H1 (cell line): ENCODE results near the gene NUP43. TPM values are rescaled to one million over a fixed set of nuclear protein-coding genes. Genes with fewer than 3 reads are reported as not detected.

Experiments used
- CTCF ChIA-PET: fragments of 300-600 bp; sonication (Branson Sonifier 250); formaldehyde crosslinking; loops from one replicate; lab custom pipeline; 2021; ENCODE audit not compliant: partially characterized antibody; lab: Charles Lee
- POLR2A ChIA-PET: fragments of 300-600 bp; sonication (Branson Sonifier 250); formaldehyde crosslinking; loops from one replicate; lab custom pipeline; 2021; ENCODE audit warnings: inconsistent platforms; ENCODE audit not compliant: partially characterized antibody; lab: Charles Lee
- DNase-seq, 2 experiments: peaks; one replicate each; pipeline versions ENCODE4 v3.0.0 to v3.0.0-alpha.2; 2010 to 2022; ENCODE audit warnings: low spot score in 2 of 2, low read depth in 1 of 2, mixed read lengths in 1 of 2
- FAIRE-seq: peaks from 2 replicates; lab custom pipeline; 2011; peaks lifted over from hg19 to GRCh38; lab: Jason Lieb, UNC
- H2AFZ ChIP-seq: 2 replicates; pipeline ENCODE4 v1.8.1; 2012; ENCODE audit warnings: low read length, inconsistent platforms
- H2AK5ac ChIP-seq: 2 replicates; pipeline ENCODE4 v1.6.1; 2013; ENCODE audit warnings: low read depth, low read length
- H2BK120ac ChIP-seq: replicated peaks from 2 replicates; pipeline ENCODE3; 2013; ENCODE audit warnings: low read depth, low read length, inconsistent platforms
- H2BK12ac ChIP-seq: 2 replicates; pipeline ENCODE4 v1.6.1; 2013; ENCODE audit warnings: low read depth, low read length
- H2BK15ac ChIP-seq: 2 replicates; pipeline ENCODE4 v1.6.1; 2013; ENCODE audit warnings: low read length
- H2BK20ac ChIP-seq: 2 replicates; pipeline ENCODE4 v1.6.1; 2013; ENCODE audit warnings: low read length
- H2BK5ac ChIP-seq: 2 replicates; pipeline ENCODE4 v1.6.1; 2013; ENCODE audit warnings: low read depth, low read length
- H3K14ac ChIP-seq: 2 replicates; pipeline ENCODE4 v1.6.1; 2013; ENCODE audit warnings: inconsistent platforms; ENCODE audit not compliant: insufficient read length
- H3K18ac ChIP-seq: 2 replicates; pipeline ENCODE4 v1.6.1; 2013; ENCODE audit warnings: low read length; ENCODE audit errors: extremely low read depth
- H3K23ac ChIP-seq: 2 replicates; pipeline ENCODE4 v1.6.1; 2013; ENCODE audit warnings: inconsistent platforms; ENCODE audit not compliant: insufficient read length
- H3K23me2 ChIP-seq: 2 replicates; pipeline ENCODE4 v1.6.1; 2013; ENCODE audit warnings: low read depth, low read length
- H3K27ac ChIP-seq: 2 replicates; pipeline ENCODE4 v1.6.1; 2011; ENCODE audit warnings: low read depth, low read length, inconsistent platforms
- H3K27me3 ChIP-seq, 4 experiments: replicated peaks in 1 of 4; 1 replicate in 1 of 4; 2 replicates in 3 of 4; pipeline versions ENCODE4 v1.6.1 to v1.8.1; 2011 to 2013; ENCODE audit warnings: low read length in 3 of 4, mild to moderate bottlenecking in 3 of 4, inconsistent platforms in 2 of 4, mixed read lengths in 2 of 4, moderate library complexity in 1 of 4; ENCODE audit not compliant: control insufficient read depth in 3 of 4, insufficient read depth in 3 of 4; ENCODE audit errors: extremely low read depth in 1 of 4
- H3K36me3 ChIP-seq, 4 experiments: 2 replicates each; pipeline versions ENCODE4 v1.6.1 to v1.8.1; 2011 to 2013; ENCODE audit warnings: mild to moderate bottlenecking in 4 of 4, low read length in 3 of 4, moderate library complexity in 2 of 4, control low read depth in 1 of 4, inconsistent platforms in 1 of 4; ENCODE audit not compliant: insufficient read depth in 4 of 4, control insufficient read depth in 2 of 4
- H3K4ac ChIP-seq: replicated peaks from 2 replicates; pipeline ENCODE3; 2013; ENCODE audit warnings: low read length, low read depth, mixed read lengths, inconsistent platforms; ENCODE audit not compliant: insufficient read length
- H3K4me1 ChIP-seq, 4 experiments: replicated peaks in 1 of 4; 1 replicate in 1 of 4; 2 replicates in 3 of 4; pipeline versions ENCODE4 v1.6.1 to v1.8.1; 2011 to 2013; ENCODE audit warnings: low read length in 3 of 4, inconsistent platforms in 2 of 4, mixed read lengths in 1 of 4; ENCODE audit not compliant: insufficient read depth in 4 of 4, control insufficient read depth in 3 of 4
- H3K4me2 ChIP-seq, 2 experiments: 2 replicates each; pipeline versions ENCODE4 v1.6.1 to v1.8.1; 2011 to 2013; ENCODE audit warnings: low read depth in 2 of 2, low read length in 2 of 2, control low read depth in 1 of 2, inconsistent platforms in 1 of 2, mild to moderate bottlenecking in 1 of 2; ENCODE audit not compliant: insufficient read depth in 1 of 2
- H3K4me3 ChIP-seq, 4 experiments: fragments of 200-600, 300-600 bp in 1 of 4; sonication (generic), shearing (Covaris generic), sonication (Bioruptor Twin) in 1 of 4; 2 replicates each; pipeline versions ENCODE4 v1.5.1 to v1.8.1; 2011 to 2016; ENCODE audit warnings: low read length in 4 of 4, low read depth in 3 of 4, control low read depth in 2 of 4, inconsistent platforms in 2 of 4, mild to moderate bottlenecking in 2 of 4, mixed read lengths in 1 of 4, moderate library complexity in 1 of 4; ENCODE audit not compliant: insufficient read depth in 2 of 4; ENCODE audit errors: extremely low read depth in 1 of 4
- H3K56ac ChIP-seq: replicated peaks from 2 replicates; pipeline ENCODE3; 2013; ENCODE audit warnings: low read depth, mild to moderate bottlenecking, mixed read lengths, low read length, inconsistent platforms; ENCODE audit not compliant: insufficient read length
- H3K79me1 ChIP-seq: 2 replicates; pipeline ENCODE4 v1.6.1; 2013; ENCODE audit warnings: low read depth, low read length, control low read depth
- H3K79me2 ChIP-seq, 2 experiments: 2 replicates each; pipeline versions ENCODE4 v1.6.1 to v1.8.1; 2012 to 2013; ENCODE audit warnings: low read length in 2 of 2, mild to moderate bottlenecking in 2 of 2, inconsistent platforms in 1 of 2; ENCODE audit not compliant: insufficient read depth in 2 of 2, control insufficient read depth in 1 of 2
- H3K9ac ChIP-seq, 4 experiments: replicated peaks in 1 of 4; 1 replicate in 1 of 4; 2 replicates in 3 of 4; pipeline versions ENCODE4 v1.6.1 to v1.8.1; 2011 to 2013; ENCODE audit warnings: low read depth in 3 of 4, low read length in 3 of 4, control low read depth in 2 of 4, mild to moderate bottlenecking in 2 of 4, moderate library complexity in 2 of 4, inconsistent platforms in 1 of 4; ENCODE audit errors: extremely low read depth in 1 of 4
- H3K9me3 ChIP-seq, 2 experiments: 2 replicates each; pipeline versions ENCODE4 v1.6.1 to v1.8.1; 2012 to 2013; ENCODE audit warnings: mild to moderate bottlenecking in 2 of 2, moderate library complexity in 2 of 2, control low read depth in 1 of 2, inconsistent platforms in 1 of 2, low read depth in 1 of 2, low read length in 1 of 2, mixed read lengths in 1 of 2; ENCODE audit not compliant: insufficient read depth in 2 of 2
- H4K20me1 ChIP-seq, 2 experiments: replicated peaks in 1 of 2; 2 replicates each; pipeline versions ENCODE3 to v1.8.1; 2011 to 2013; ENCODE audit warnings: inconsistent platforms in 2 of 2, low read length in 2 of 2, mild to moderate bottlenecking in 1 of 2; ENCODE audit not compliant: insufficient read depth in 2 of 2, control insufficient read depth in 1 of 2
- H4K5ac ChIP-seq: 2 replicates; pipeline ENCODE4 v1.6.1; 2013; ENCODE audit warnings: low read length, low read depth, mixed read lengths, inconsistent platforms; ENCODE audit not compliant: insufficient read length
- H4K8ac ChIP-seq: 2 replicates; pipeline ENCODE4 v1.8.0; 2013; ENCODE audit warnings: mild to moderate bottlenecking, moderate library complexity, low read length, inconsistent platforms; ENCODE audit not compliant: insufficient read depth; ENCODE audit errors: extremely low read depth
- H4K91ac ChIP-seq: replicated peaks from 2 replicates; pipeline ENCODE3; 2013; ENCODE audit warnings: low read length, mixed read lengths, inconsistent platforms; ENCODE audit not compliant: insufficient read length
- ASH2L ChIP-seq: fragments of 200-600, 300-600 bp; sonication (generic); IDR thresholded peaks from one replicate; pipeline ENCODE4 v1.7.1; 2017; ENCODE audit warnings: low read length
- ATF3 ChIP-seq: IDR thresholded peaks from 2 replicates; pipeline ENCODE4 v1.6.1; 2011; ENCODE audit warnings: low read depth, mild to moderate bottlenecking, low read length; ENCODE audit not compliant: insufficient read depth
- CEBPB ChIP-seq: IDR thresholded peaks from 2 replicates; pipeline ENCODE4 v1.6.1; 2012; ENCODE audit warnings: low read depth, low read length
- CREB1 ChIP-seq: IDR thresholded peaks from 2 replicates; pipeline ENCODE4 v1.6.1; 2012; ENCODE audit warnings: inconsistent platforms
- E2F6 ChIP-seq: IDR thresholded peaks from 2 replicates; pipeline ENCODE4 v1.6.1; 2012; ENCODE audit warnings: inconsistent platforms
- HDAC2 ChIP-seq, 2 experiments: fragments of 300-600 bp in 1 of 2; sonication (generic) in 1 of 2; IDR thresholded peaks; 2 replicates each; pipeline ENCODE4 v1.6.1; 2011 to 2012; ENCODE audit warnings: low read depth in 2 of 2, low read length in 2 of 2, mild to moderate bottlenecking in 2 of 2, moderate library complexity in 2 of 2, borderline replicate concordance in 1 of 2, inconsistent platforms in 1 of 2
- PHF8 ChIP-seq: fragments of 200-600 bp; sonication (generic); conservative IDR thresholded peaks from 2 replicates; pipeline ENCODE4 v1.7.1; 2012; ENCODE audit warnings: low read depth, mild to moderate bottlenecking, inconsistent platforms, low read length, moderate library complexity
- POLR2A ChIP-seq, 2 experiments: IDR thresholded peaks; 1 replicate in 1 of 2; 2 replicates in 1 of 2; pipeline ENCODE4 v1.6.1; 2011; ENCODE audit warnings: low read depth in 2 of 2, low read length in 2 of 2, mild to moderate bottlenecking in 2 of 2; ENCODE audit errors: control extremely low read depth in 1 of 2
- RNF2 ChIP-seq: fragments of 200-900, 300-1000 bp; sonication (generic); IDR thresholded peaks from 2 replicates; pipeline ENCODE4 v1.7.1; 2016; ENCODE audit warnings: borderline replicate concordance, low read depth, mild to moderate bottlenecking, antibody characterized with exemption, low read length; ENCODE audit not compliant: poor library complexity, severe bottlenecking; ENCODE audit errors: missing control alignments
- YY1 ChIP-seq: IDR thresholded peaks from 2 replicates; pipeline ENCODE4 v1.6.1; 2011; ENCODE audit warnings: low read depth, mild to moderate bottlenecking, low read length
- WGBS, 2 experiments: shearing (Covaris generic) in 1 of 2; methylation state at CpG; one replicate each; pipeline versions ENCODE4 v1.1.6 to v1.1.7; 2013 to 2015; ENCODE audit warnings: low lambda C conversion rate in 2 of 2, mixed read lengths in 2 of 2, inconsistent platforms in 1 of 2, low coverage in 1 of 2, missing lambda C conversion rate in 1 of 2; ENCODE audit not compliant: insufficient replicate concordance in 2 of 2, insufficient coverage in 1 of 2, insufficient read length in 1 of 2; ENCODE audit errors: extremely low coverage in 1 of 2, missing lambda C conversion rate in 1 of 2; 5-methylcytosine and 5-hydroxymethylcytosine counted together
- polyA plus RNA-seq, 7 experiments: library from polyadenylated mRNA; depleted of rRNA in 3 of 7; stranded (reverse) in 5 of 7; unstranded in 2 of 7; fragments of >200 nt in 5 of 7; fragments of 200-250 nt in 2 of 7; gene quantifications; 1 replicate in 5 of 7; 2 replicates in 1 of 7; 4 replicates in 1 of 7; pipeline versions ENCODE4 v1.2.1 to v1.2.3, GENCODE V29; 2011 to 2013; ENCODE audit warnings: missing spikeins in 2 of 7, mixed read lengths in 2 of 7
- total RNA-seq: library from RNA; stranded (reverse); fragmentation: NEBNext Ultra II Directional; extraction: Animal tissue kit (Norgen Biotek cat#: 25700); gene quantifications from 2 replicates; pipeline ENCODE4 v1.2.1, GENCODE V29; 2021

NUP43 gene
- total and polyA plus RNA-seq, 2 of the 8 experiments (the other 6 are each of a cell fraction or from before 2014, with no cell fraction given), result 25.2 to 83.4 TPM

GRCh38 chr6:149749594-149750135, 3.3 kb upstream of the NUP43 start, which contains the start of gene PCMT1:
Gene PCMT1, plus strand, starts transcription at chr6:149749741. Its CDS starts 161 bp downstream, at chr6:149749902.
- peaks cover 0 to 3% (median 0%) of the 10 kb centered on the region in 4 experiments; a peak in 1 of 7 replicates for H3K4me1 ChIP-seq
- H3K9ac ChIP-seq, result peak within 1 kb of the TSS; percentile 71 to 88 (median 75)
- peaks cover 2 to 5% of the 10 kb centered on the region in 2 experiments for H4K20me1 ChIP-seq
- H2AFZ ChIP-seq, result peak within 1 kb of the TSS; percentile 89
- H3K27ac ChIP-seq, result peak within 1 kb of the TSS; percentile 73; the same call in 1 of the 2 replicates
- H3K4me3 ChIP-seq, result peak within 1 kb of the TSS; percentile 71 to 93 (median 84)
- no peak for FAIRE-seq
- H2BK20ac ChIP-seq, result no peak within 1 kb of the TSS
- no peak within 1 kb of the TSS for H3K23ac ChIP-seq
- peak within 1 kb of the TSS; percentile 87; the same call in 1 of the 2 replicates for H2BK12ac ChIP-seq
- peak within 1 kb of the TSS; percentile 46 for H3K4ac ChIP-seq
- H3K79me1 ChIP-seq, result no peaks in the 10 kb centered on the region
- no peaks in the 10 kb centered on the region for H3K9me3 ChIP-seq
- H4K5ac ChIP-seq, result peak within 1 kb of the TSS; percentile 76
- 0 out of 2 replicates have a peak within 1 kb of the TSS, but pooled peaks have one; percentile 61 for H2BK15ac ChIP-seq
- DNase-seq, result peak; percentile 73 to 93
- CTCF ChIA-PET, result interaction anchor here (0.6 to 1.0 kb wide), 2 partner anchors 10 to 20 kb away, joined by 3 read pairs; no protein-coding TSS in a partner anchor
- 0 out of 2 replicates have a peak within 1 kb of the TSS, but pooled peaks have one; percentile 65 for H2AK5ac ChIP-seq
- peak within 1 kb of the TSS; percentile 75 to 83 for H3K4me2 ChIP-seq
- peak within 1 kb of the TSS; percentile 91 for H4K91ac ChIP-seq
- POLR2A ChIA-PET, result interaction anchor here (0.9 to 1.8 kb wide), 6 partner anchors 10 to 204 kb away, joined by 3 to 11 read pairs (median 3); partner anchors contain the start of genes GINM1, LATS1 and PPIL4
- H3K56ac ChIP-seq, result peak within 1 kb of the TSS; percentile 59
- H3K36me3 ChIP-seq, result no peaks in the 10 kb centered on the region
- no peaks in the 10 kb centered on the region for H3K27me3 ChIP-seq
- H3K79me2 ChIP-seq, result peaks cover 4 to 57% of the 10 kb centered on the region in 2 experiments
- peak within 1 kb of the TSS; percentile 73; the same call in 1 of the 2 replicates for H2BK5ac ChIP-seq
- no peak within 1 kb of the TSS for H3K14ac ChIP-seq
- peak within 1 kb of the TSS; percentile 36 for H3K18ac ChIP-seq
- H4K8ac ChIP-seq, result peak within 1 kb of the TSS; percentile 83
- 2% methylated on average over 55 of the region's 60 CpGs; no CpG with 5 or more reads in 1 of the 2 experiments for WGBS, 2 experiments
- peak within 1 kb of the TSS; percentile 96 for H2BK120ac ChIP-seq
- H3K23me2 ChIP-seq, result peaks cover 9% of the 10 kb centered on the region; the same call in 1 of the 2 replicates
- TF ChIP-seq YY1 (0 out of 2 replicates have a peak, but pooled peaks have one; percentile 30), CEBPB (no peak), POLR2A (IDR thresholded peaks at IDR 0.05; ENCODE audit: control extremely low read depth in 1 of 2, low read depth in 2 of 2, low read length in 2 of 2) (peak in 1 of 2 experiments; percentile 22; a peak in 1 of 3 replicates), RNF2 (no peak), E2F6 (peak; percentile 50; the same call in 1 of the 2 replicates), PHF8 (peak; percentile 57), CREB1 (peak; percentile 64), ASH2L (peak; percentile 72), HDAC2 (IDR thresholded peaks at IDR 0.05; ENCODE audit: borderline replicate concordance in 1 of 2, low read depth in 2 of 2, low read length in 2 of 2) (peak in 1 of 2 experiments; percentile 69; a peak in 1 of 4 replicates), ATF3 (no peak)
